GM18502 (cell line): ENCODE data around the gene UBE4A.
"Not testable (repeated sequence)": the region's sequence is repeated elsewhere in the genome, so short reads cannot be mapped to it uniquely, and the experiment has no call there.

Experiments used
- ATAC-seq: cut with Tn5 transposase; IDR thresholded peaks from one replicate; pipeline ENCODE4 v1.9.1; 2021; ENCODE audit warnings: mild to moderate bottlenecking; ENCODE audit not compliant: unreplicated experiment, poor library complexity

The UBE4A gene

DNA sequence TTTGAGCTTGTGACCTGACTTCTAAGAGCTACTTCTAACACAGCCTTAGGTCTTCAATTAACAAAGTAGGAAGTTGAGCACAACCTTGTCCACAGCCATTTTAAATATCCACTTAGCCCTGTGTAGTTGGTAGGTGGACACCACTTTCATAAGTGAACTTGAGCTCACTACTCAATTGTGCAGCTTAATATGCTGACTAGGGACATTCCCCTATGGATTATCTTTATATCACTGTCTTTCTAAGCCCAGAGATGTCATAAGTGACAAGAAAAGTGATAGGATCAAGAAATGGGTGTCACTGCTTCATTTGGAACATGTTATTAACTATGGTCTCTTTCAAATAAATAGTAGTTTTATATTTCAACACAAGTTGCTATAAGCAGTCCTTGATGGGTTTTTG lies 38.0 kb downstream of the UBE4A start:
- no peak for ATAC-seq

DNA sequence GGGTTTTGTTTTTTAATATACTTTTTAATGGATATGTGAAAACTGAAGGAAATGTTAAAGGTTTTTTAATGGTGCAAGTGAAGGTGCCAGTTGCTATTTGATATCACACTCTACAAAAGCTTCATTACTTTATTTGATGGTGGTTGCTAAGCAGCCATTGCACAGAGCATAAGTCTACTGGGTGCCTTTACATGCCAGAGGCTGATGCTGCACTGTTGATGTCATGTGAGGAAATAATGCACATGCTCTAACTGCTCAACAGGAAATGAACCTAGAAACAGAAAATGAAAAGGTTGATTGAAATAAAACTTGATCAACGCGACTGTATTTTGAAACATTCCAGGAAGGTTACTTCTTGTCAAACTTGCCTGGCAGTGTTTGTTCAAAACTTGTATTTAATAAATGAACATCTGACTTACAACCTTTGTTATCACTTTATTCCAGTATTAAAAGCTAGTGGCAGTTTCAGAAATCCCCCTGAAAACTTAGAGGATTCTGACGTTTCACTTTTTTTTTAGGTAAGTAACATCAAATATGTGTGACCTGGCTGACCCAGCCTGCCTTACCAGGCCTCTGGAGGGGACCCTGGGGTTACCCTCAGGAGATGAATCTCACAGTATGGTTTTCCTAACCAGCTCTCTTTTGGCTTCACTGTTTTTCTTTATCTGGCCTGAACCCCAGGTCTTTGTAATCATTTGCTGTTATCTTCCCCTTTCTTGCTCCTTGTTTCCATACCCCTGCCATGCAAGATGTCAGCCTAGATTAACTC lies 39.6 kb downstream of the UBE4A start:
- ATAC-seq: no peak

DNA sequence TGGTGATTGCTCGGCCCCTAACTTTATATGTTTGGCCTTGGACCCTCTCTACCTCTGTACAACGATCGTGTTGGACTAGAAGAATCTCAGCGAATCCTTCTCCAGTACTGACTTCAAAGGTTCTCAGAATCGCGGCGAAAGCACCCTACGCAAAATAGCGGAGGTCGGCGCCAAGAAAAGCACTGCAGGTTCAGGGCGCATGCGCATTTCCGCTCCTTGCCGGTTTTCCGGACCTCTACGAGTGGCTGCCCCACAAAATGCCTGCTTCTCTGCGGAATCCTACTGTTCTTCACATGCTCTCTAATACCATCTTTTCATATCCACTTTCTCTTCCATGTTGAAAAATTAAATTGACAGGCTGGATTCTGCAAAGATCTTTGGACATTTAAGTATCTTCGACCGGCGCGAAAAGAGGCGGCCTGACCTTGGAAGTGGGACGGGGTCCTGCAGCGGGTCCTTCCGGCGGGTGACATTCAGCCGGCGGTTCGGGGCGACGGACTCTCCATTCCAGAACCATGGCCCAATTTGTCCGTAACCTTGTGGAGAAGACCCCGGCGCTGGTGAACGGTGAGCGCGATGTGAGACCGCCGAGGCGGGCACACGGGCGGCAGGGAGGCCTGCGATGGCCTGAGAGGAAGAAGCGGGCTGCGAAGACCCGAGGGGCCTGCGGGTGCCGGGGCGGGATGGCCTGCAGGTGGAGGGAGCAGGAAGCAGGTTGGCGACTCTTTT lies 41.9 kb downstream of the UBE4A start, which contains the start of gene ATP5MG:
Gene ATP5MG, plus strand, starts transcription at position 456 of the 729 bp plus-strand sequence. Its CDS starts 60 bp downstream, at position 516.
- peak; percentile 69 for ATAC-seq

DNA sequence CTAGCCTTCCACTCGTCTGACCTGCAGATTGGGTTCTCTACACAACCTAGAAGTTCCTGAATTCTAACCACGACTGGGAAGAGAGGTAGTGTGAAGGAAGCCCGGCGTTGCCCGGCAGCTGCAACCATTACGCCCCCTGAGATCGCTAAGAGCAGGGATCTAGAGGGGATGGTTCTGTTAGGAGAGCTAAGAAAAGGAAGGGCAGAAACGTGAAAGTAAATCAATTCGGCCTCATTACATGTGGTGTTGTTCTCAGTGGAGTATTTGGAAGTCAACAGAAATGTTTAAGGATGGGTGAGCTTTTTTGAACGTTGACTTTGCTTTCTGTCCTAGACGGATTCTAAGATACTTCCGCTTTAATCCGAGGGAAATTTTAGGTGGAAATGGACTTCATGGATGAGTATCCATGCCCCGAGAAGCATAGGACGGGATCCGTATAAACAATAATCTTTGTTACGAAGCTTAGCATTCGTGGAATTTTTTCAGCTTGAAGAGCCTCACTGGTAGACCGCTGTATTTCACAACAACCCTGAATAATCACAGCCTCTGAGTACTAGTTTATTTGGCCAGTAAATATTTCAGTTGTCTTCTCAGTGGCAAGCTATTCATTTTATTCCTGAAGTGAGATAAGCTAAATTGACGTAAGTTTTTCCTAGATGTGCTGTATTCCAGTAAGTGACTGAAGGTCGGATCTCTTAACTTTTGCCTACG lies 42.6 kb downstream of the UBE4A start:
- ATAC-seq: no peak

DNA sequence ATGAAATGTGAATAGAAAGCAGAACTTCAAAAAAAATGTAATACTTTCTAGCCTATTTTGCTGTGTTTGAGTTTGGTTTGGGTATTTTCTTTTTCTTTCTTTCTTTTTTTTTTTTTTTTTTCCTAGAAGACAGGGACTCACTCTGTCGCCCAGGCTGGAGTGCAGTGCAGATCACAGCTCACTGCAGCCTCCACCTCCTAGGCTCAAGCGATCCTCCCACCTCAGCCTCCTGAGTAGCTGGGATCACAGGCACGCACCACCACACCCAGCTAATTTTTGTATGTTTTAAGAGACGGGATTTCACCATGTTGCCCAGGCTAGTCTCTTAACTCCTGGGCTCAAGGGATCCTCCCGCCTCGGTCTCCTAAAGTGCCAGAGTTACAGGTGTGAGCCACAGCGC lies 43.2 kb downstream of the UBE4A start:
- not testable (repeated sequence) for ATAC-seq

DNA sequence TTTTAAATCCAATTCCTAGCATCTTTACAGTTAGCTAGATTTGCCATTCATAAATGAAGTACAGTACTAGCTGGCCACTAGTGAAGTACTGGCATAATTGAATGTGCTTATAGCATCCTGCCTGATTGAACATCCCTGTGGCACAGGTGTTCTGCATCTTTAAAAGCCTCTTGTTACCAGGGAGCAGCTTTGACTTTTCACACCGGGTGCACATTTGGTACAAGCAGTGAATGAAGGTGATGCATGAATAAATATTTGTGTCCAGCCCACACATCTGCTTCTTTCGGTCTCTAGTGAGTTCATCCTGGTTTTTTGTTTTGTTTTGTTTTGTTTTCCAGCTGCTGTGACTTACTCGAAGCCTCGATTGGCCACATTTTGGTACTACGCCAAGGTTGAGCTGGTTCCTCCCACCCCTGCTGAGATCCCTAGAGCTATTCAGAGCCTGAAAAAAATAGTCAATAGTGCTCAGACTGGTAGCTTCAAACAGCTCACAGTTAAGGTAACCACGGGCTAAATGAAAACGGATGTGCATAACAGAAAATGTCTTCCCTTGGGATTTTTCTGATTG lies 47.3 kb downstream of the UBE4A start:
- no peak for ATAC-seq

DNA sequence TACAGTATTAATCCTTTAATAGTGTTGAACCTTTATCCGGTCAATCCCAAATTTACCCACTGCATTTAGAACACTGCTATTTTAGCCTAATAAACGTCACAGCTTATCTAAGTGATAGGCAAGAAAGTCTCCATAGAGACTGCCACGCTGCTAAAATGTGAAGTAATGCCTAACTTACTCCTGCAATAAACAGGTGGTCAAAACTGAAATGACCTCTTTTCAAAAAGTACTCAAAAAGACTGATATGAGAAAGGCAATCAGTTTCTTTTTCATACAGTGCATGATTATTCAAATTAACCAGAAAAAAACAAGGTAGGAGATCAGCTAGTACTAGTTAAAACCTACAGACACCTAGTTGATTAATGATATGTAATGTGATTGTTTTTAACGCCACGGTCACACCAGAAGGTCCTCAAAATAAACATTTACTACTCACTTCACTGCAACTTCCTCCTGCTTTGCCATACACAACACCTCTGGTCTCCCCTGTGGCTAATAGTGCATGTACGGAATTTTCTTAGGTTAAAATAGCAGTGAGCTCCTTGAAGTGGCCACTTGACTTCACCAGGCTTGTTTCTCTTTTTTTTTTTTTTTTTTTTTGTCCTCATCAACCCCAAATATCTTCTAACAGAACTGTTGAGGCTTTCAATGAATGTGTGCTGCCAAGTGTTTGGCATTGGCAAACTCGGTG lies 50.8 kb downstream of the UBE4A start:
- ATAC-seq: no peak

DNA sequence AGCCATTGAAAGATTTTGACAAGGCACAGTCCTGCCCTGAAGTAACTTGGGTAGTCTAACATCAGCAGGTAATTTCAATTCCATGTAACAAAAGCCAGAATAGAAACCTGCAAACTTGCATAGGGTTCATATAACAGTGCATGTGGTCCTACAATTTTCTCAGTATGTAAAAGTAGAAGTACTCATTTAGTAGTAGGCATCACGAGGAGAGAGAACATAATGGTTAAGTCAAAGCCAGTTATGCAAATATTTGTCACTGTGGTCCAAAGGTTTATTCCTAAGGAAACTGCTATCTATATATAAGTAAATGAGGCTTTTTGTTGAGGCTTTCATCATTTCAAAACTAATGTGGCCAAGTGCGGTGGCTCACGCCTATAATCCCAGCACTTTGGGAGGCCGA lies 52.1 kb downstream of the UBE4A start:
- ATAC-seq: no peak

DNA sequence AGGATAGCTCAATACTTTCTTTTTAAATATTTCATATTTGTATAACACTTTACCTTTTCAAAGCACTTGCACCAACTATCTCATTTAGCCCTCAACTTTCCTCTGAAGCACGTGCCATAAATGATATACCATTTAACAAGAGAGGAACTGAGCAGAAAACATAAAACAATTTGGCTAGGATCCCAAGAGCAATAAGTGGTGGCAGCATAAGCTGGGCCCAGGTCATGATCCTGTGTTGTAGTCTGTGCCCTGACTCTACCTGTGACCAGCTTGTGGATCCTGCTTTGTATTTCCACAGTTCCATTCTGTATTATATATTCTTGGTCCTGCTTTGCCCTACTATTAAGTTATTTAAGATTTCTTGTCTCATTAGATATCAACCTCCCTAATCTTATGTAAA lies 53.5 kb downstream of the UBE4A start:
- ATAC-seq: no peak

DNA sequence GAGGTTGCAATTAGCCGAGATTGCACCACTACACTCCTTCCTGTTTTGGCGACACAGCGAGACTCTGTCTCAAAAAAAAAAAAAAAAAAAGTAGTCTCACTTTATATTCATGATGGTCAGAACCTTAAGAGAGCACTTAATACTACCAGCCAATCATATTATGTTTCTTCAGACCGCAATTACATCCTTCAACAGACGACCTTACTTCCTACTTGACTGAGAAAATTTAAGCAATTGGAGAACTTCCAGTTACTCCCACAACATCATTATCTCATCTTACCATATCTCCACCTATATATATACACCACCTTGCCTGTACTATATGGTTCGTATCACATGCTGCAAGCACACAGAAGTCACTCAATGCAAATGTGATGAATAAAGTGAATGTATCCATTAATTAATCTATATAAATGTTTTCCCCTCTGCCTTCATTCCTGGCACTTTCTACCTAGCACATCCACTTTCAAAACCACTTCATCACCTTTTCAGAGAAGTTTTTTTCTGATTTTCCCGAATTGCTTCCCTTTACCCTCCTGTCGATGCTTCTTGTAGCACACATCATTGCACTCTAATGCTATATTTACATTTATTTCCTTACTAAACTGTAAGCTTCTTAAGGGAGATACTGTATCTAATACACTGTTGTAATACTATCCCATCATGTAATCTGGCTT lies 55.8 kb downstream of the UBE4A start:
- no peak for ATAC-seq

DNA sequence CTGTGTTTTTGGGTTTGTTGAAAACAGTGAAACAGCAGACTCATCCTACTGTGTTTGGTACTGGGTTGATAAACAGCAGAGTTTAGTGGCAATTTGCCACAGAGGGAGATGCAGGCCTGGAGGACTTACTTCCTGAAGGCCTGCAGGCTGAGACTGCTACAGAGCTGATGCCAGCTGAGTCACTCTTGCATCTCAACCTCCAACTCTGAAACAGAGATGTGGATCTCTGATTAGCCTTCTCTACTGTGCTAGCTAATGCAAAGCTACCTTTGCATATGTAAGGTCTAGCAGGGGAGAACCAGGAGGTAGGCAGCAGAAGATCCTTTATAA lies 56.3 kb downstream of the UBE4A start:
- no peak for ATAC-seq

DNA sequence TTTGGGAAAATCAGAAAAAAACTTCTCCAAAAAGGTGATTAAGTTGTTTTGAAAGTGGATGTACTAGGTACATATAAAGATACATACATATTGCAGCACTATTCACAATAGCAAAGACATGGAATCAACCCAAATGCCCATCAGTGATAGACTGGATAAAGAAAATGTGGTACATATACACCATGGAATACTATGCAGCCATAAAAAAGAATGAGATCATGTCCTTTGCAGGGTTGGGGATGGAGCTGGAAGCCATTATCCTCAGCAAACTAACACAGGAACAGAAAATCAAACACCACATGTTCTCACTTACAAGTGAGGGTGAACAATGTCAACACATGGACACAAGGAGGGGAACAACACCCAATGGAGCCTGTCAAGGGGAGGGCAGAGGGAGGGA lies 57.5 kb downstream of the UBE4A start:
- not testable (repeated sequence) for ATAC-seq

DNA sequence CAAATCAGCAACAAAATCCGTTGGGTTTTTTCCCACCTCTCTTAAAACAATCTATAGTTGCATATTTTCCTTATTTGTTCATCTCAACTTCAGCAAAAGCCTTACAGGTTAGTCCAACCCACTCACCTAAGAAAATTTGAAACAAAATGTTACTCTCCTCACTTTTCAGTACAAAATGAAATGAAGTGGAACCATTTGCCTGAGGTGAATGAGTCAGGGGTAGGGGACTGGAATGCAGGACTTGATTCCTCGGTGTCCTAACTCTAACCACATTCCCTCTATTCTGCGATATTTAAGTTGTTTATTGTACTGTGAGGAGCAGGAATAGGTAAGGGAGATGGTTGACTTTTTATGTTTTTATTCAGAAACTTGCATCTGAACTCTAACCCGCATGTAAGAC lies 58.4 kb downstream of the UBE4A start:
- ATAC-seq: no peak

DNA sequence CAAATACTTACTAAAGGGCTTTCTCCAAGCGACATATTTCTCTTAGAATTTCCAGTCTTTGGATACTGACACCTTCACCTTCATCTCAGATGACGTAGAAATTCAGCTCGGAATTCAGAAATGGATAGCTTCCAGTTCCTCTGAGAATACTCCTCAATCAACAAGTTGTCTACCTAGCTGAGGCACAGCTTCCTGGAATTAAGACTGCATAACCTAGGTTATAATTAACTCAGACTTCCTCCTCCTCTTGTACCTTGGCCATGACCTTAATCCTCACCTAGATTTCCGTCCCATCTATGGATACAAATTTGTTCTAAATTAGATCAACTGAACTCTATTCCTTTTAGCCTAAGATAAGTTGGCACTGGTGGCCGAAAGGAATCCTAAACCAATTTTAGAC lies 59.4 kb downstream of the UBE4A start:
- no peak for ATAC-seq

DNA sequence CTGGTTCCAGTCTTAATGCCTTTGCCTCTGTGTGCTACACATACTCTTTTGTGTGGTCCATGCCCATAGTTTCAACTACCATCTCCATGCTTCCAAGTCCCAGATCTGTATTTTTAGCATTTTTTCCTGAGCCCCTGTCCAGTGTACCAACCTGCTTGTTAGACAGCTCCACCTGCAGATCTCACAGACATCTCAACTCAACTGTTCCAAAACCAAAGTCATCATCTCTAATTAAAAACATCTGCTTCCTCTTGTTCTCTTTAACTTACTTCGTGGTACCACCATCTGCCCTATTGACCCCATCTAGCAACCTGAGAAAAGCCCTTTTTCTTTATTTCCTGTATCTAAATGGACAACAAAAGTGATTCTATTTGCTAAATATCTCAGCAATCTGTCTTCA lies 68.3 kb downstream of the UBE4A start:
- no peak for ATAC-seq

DNA sequence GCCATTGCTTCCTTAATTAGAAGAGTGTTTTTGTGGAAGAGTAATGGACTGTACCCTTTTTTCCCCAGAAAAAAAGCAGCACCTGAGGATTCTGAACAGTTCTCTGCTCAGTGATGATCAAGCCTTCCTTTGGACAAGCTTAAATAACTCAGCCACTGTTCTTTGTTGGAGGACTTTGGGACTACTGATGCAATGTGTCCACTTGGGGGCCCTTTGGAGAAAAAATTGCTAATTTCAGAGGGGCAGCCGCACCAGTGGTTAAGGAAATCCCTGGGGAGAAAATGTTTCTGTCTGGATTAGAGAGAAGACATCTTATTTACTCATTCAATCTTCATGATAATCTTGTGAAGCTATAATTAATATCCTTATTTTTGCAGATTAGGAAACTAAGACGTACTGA lies 71.6 kb downstream of the UBE4A start:
- ATAC-seq: no peak

DNA sequence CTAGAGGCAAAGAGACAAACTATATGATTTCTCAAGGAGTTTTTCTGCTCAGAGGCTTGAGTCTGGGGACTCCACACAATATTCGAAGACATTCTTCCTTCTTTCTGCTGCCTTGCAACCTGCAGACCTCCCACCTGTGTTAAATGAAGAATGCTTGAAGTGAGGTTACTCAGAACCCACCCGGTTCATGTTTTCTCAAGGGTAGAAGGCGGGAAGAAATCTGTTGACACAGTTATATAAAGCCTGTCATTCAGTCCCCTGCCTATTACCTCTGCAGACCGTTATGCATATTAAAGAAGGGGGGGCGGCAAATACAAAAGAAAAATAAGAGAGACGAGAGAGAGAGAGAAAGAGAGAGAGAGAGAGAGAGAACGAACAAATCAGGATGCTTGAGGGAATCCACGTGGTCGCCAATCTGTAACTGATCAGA lies 74.7 kb downstream of the UBE4A start:
- ATAC-seq: no peak

DNA sequence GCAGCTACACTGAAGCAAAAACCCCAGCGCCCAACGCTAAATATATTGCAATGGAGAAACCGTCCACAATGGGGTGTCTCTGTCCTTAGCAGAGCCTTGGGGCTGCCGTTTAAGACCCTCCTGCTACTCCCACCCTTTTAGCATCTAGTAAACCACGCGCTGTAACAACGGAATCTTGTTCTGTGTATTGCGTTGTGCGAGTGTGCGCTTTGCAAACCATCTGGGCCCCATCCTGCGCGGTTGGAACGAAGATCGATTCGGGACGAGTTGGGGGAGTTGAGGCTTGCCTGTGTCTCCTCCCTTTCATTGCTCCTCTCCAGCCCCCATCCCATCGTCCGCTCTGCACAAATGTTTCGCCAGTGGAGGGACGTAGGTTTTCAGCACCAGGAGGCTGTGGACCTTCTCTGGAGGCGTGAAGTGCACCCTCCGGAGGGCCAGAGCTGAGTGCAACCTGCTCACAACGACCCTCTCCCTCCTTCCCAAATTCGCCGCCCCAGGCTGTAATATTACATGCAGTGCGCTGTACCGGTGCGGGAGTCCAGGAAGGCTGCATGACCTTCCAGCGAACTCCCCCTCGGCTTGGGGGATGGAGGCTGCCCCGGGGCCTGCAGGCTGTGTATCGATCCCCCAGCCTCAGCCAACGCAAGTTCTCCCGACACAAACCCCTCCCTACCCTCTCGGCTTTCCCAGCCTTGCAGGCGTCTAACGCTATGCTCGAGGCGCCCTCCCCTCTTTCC lies 75.3 kb downstream of the UBE4A start:
- no peak for ATAC-seq

DNA sequence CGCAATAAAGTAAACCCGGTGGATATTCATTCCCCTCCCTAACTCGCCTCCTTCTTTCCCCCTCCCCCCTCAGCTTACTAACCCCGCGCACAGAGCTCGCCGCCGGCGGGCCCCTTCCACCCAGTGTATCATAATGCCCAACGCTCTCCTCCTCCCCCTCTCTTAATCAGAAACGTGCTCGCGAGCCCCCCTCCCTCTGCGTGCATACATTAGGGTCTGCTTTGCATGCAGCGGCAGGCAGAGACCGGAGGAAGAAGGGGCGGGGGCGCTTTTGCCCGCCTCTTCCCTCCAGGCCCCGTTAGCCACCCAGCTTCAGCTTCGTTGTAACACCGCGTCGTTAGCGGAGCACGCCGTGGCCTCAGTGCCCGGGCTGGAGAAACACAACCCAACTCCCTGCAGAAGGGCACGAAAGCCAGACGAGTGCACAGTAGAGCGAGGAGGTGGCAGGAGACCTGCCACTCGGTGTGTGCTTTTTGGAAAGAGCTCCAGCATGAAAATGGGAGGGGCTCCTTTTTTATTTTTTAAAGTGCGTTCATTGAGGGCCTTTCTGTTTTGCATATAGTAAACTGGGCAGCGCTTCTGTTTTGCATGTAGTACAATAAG lies 76.0 kb downstream of the UBE4A start:
- ATAC-seq: peak; percentile 28
